Measurements from ENCODE around the gene URM1. TPM values are rescaled to one million over a fixed set of nuclear protein-coding genes. Genes with fewer than 3 reads are reported as not detected.

The URM1 gene
- total and polyA plus RNA-seq, 9 donors = 48.3 to 82.2 (median 68.0) TPM

GRCh38 chr9:128383007-128383753, 12.0 kb downstream of the URM1 start:
- peak; percentile 70 for DNase-seq
- Histone ChIP-seq H3K9me3 (replicated peaks; ENCODE audit: control insufficient read depth, low read depth, low read length) (no peaks in the 10 kb centered on the region), H3K27me3 (ENCODE audit: control insufficient read depth, insufficient read depth, low read length) (no peaks in the 10 kb centered on the region), H3K27ac (ENCODE audit: low read length) (peak overlapping the region; percentile 85), H3K4me1 (ENCODE audit: control insufficient read depth, insufficient read depth, low read length) (peaks cover 34% of the 10 kb centered on the region), H3K4me3 (ENCODE audit: low read length) (no peak overlapping the region), H3K36me3 (ENCODE audit: control insufficient read depth, insufficient read depth, low read length) (peaks cover 56% of the 10 kb centered on the region)
- WGBS (ENCODE audit: insufficient coverage) = 53% methylated on average over 7 of the region's 9 CpGs

GRCh38 chr9:128383791-128384190, 12.6 kb downstream of the URM1 start:
- Histone ChIP-seq H3K27me3 (ENCODE audit: control insufficient read depth, insufficient read depth, low read length) (no peaks in the 10 kb centered on the region), H3K4me3 (ENCODE audit: low read length) (no peak overlapping the region), H3K36me3 (ENCODE audit: control insufficient read depth, insufficient read depth, low read length) (peaks cover 57% of the 10 kb centered on the region), H3K4me1 (ENCODE audit: control insufficient read depth, insufficient read depth, low read length) (peaks cover 34% of the 10 kb centered on the region), H3K27ac (ENCODE audit: low read length) (peak overlapping the region; percentile 85), H3K9me3 (replicated peaks; ENCODE audit: control insufficient read depth, low read depth, low read length) (no peaks in the 10 kb centered on the region)
- DNase-seq = peak; percentile 76
- 65% methylated on average over 4 of the region's 8 CpGs for WGBS (ENCODE audit: insufficient coverage)

DNA sequence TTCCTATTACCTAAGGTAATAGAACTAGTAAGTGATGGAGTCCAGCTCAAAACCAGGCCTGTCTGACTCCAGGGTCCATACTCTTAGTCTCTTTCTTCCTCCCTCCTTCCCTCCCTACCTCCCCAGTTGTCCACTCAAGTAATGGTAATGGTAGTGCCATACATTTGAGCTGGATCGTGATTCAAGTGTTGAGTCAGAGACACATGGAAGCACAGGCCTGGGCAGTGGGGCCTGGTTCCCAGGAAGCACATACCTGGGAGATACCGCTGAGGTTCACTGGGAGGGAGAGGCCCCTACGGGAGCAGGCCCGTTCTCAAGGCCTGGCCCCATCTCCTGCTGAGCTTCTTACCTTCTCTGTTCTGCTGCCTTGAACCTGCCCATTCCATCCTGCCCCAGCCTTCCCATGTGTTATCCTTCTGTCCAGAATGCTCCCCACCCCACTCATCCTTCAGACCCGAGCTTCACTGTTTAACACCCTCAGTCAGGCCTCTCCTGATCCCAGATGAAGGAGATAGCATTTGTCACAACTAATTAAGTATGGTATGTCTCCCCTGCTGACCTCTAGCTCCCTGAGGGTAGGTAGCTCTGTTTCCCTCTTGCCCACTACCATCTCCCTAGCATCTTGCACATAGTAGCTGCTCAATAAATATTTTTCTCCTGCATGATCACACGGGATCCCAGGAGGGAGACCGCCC, 13.8 kb downstream of the URM1 start:
- WGBS (ENCODE audit: insufficient coverage) = 70% methylated on average over 2 of the region's 7 CpGs
- H3K27me3 ChIP-seq (ENCODE audit: control insufficient read depth, insufficient read depth, low read length) = no peaks in the 10 kb centered on the region
- no peak overlapping the region for H3K4me3 ChIP-seq (ENCODE audit: low read length)
- peaks cover 38% of the 10 kb centered on the region for H3K4me1 ChIP-seq (ENCODE audit: control insufficient read depth, insufficient read depth, low read length)
- H3K36me3 ChIP-seq (ENCODE audit: control insufficient read depth, insufficient read depth, low read length) = peaks cover 62% of the 10 kb centered on the region
- no peak overlapping the region for H3K27ac ChIP-seq (ENCODE audit: low read length)
- DNase-seq = no peak
- H3K9me3 ChIP-seq (replicated peaks; ENCODE audit: control insufficient read depth, low read depth, low read length) = no peaks in the 10 kb centered on the region

DNA sequence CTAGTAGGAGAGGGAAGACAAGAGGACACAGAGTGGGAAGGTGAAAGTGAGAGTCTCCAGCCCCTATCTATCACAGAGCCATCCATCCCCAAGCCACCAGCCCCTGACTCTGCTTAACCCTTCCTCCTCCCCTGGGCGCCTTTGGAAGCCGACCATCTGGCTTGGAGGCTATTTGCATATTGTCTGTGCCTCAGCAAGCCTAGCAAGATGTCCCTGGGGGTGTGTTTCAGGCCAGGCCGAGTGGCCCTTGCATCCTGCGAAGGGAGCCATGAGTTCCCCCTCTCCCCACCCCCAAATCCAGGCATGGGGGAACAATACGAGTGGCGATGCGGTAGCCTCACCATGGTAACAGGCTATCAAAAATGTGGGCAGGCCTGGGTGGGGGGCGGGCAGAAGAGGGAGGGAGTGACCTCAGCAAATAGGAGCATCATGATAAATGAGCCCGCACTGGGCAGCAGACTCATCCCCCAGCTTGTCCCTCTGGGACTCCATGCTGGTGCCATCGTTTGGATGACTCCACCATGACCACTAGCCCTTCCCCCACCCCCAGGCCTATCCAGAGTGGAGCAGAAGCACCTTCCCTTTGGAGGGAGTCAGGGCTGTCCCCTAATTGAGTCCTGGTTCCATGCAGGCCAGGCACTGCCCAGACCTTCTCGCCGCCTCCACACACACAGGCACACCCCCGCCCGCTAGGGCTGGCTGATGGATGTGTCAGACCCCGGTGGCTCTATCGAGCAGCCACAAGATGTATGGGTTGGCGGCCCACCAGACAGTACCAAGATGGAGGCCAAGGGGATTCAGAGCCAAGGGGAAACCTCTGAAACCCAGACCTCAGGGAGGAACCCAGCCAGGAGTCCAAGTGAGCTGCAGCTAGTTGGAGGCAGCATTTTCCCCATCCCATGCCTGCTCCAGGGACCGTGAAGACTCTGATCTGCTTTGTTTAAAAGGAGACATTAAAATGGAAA, 14.6 kb downstream of the URM1 start:
- WGBS (ENCODE audit: insufficient coverage) = 67% methylated on average over 6 of the region's 18 CpGs
- Histone ChIP-seq H3K36me3 (ENCODE audit: control insufficient read depth, insufficient read depth, low read length) (peaks cover 61% of the 10 kb centered on the region), H3K27me3 (ENCODE audit: control insufficient read depth, insufficient read depth, low read length) (peaks cover 3% of the 10 kb centered on the region), H3K27ac (ENCODE audit: low read length) (no peak overlapping the region), H3K4me3 (ENCODE audit: low read length) (no peak overlapping the region), H3K9me3 (replicated peaks; ENCODE audit: control insufficient read depth, low read depth, low read length) (no peaks in the 10 kb centered on the region), H3K4me1 (ENCODE audit: control insufficient read depth, insufficient read depth, low read length) (peaks cover 41% of the 10 kb centered on the region)
- DNase-seq = no peak

GRCh38 chr9:128388150-128388549, 17.0 kb downstream of the URM1 start:
- Histone ChIP-seq H3K27ac (ENCODE audit: low read length) (no peak overlapping the region), H3K4me1 (ENCODE audit: control insufficient read depth, insufficient read depth, low read length) (peaks cover 26% of the 10 kb centered on the region), H3K4me3 (ENCODE audit: low read length) (no peak overlapping the region), H3K9me3 (replicated peaks; ENCODE audit: control insufficient read depth, low read depth, low read length) (no peaks in the 10 kb centered on the region), H3K27me3 (ENCODE audit: control insufficient read depth, insufficient read depth, low read length) (peaks cover 22% of the 10 kb centered on the region), H3K36me3 (ENCODE audit: control insufficient read depth, insufficient read depth, low read length) (peaks cover 65% of the 10 kb centered on the region)
- 93% methylated on average over 6 of the region's 10 CpGs for WGBS (ENCODE audit: insufficient coverage)
- DNase-seq = no peak

DNA sequence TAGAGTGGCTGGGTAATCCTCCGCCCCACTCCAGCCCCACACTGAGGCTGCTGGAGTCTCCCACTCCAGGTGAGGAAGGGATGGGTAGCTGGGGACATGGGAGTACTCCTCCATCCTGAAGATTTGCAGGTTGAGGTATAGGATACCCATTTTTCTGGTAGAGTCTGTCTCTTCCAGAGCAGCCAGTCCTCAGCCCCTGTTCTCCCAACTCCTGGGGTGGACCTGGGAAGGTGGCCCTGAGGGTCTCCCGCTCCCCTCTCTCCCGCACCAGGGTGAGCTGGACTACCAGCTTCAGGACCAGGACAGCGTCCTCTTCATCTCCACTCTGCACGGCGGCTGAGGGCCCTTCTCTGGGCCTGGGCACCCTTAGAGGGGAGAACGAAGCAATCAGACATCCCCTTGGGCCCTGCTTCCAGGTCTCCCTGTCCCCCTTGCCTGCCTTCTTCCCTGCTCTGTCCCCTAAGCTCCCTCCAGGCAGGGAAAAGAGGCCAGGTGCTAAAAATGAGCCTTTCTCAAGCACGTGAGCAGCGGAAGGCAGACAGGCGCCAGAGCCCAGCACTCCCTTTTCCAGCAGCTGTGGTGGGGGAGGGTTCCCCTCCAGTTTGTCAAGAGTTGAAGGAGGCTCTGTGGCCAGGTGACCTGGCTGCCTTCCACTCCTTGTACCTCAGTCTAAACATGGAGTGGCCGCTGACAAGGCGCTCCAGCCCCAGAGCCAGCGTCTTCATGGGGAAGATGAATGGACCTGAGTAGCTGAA, 18.4 kb downstream of the URM1 start:
- H3K36me3 ChIP-seq (ENCODE audit: control insufficient read depth, insufficient read depth, low read length) = peaks cover 57% of the 10 kb centered on the region
- H3K27me3 ChIP-seq (ENCODE audit: control insufficient read depth, insufficient read depth, low read length) = peaks cover 35% of the 10 kb centered on the region
- DNase-seq = peak; percentile 49
- no peaks in the 10 kb centered on the region for H3K9me3 ChIP-seq (replicated peaks; ENCODE audit: control insufficient read depth, low read depth, low read length)
- 77% methylated on average over 3 of the region's 13 CpGs for WGBS (ENCODE audit: insufficient coverage)
- H3K4me3 ChIP-seq (ENCODE audit: low read length) = no peak overlapping the region
- H3K4me1 ChIP-seq (ENCODE audit: control insufficient read depth, insufficient read depth, low read length) = peaks cover 11% of the 10 kb centered on the region
- H3K27ac ChIP-seq (ENCODE audit: low read length) = peak overlapping the region; percentile 43

DNA sequence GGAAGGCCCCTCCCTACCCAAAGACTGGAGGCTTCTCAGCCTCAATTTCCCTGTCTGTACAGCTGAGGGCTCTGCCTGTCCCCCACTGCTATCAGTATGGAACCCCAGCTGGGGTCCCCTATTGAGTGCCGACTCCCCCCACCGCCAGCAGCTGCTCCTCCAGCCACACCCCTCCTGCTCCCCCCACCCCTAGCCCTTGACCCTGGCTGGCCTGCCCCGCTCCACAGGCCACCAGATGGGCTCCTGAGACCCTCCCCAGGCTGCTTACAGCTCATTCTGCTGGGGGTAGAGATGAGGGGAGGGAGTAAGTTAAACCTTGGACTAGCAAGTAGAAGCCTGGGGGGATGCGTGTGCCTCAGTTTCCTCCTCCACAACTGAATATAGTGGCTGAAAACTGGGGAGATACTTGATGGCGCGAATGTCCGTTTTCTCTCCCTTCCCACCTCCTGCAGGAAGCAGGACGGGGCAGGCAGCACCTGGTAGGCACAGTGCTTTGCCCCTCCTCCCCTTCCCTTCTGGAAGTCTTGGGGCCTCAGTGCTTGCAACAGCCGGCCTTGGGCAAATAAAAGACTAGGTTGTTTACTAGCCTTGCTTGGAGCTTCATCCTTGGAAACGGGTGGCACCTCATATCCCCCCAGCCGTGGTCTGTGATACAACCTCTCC, 19.1 kb downstream of the URM1 start:
- Histone ChIP-seq H3K27me3 (ENCODE audit: control insufficient read depth, insufficient read depth, low read length) (peaks cover 40% of the 10 kb centered on the region), H3K4me3 (ENCODE audit: low read length) (no peak overlapping the region), H3K27ac (ENCODE audit: low read length) (no peak overlapping the region), H3K36me3 (ENCODE audit: control insufficient read depth, insufficient read depth, low read length) (peaks cover 52% of the 10 kb centered on the region), H3K4me1 (ENCODE audit: control insufficient read depth, insufficient read depth, low read length) (peaks cover 8% of the 10 kb centered on the region), H3K9me3 (replicated peaks; ENCODE audit: control insufficient read depth, low read depth, low read length) (no peaks in the 10 kb centered on the region)
- WGBS (ENCODE audit: insufficient coverage) = 82% methylated on average over 4 of the region's 11 CpGs
- no peak for DNase-seq

DNA sequence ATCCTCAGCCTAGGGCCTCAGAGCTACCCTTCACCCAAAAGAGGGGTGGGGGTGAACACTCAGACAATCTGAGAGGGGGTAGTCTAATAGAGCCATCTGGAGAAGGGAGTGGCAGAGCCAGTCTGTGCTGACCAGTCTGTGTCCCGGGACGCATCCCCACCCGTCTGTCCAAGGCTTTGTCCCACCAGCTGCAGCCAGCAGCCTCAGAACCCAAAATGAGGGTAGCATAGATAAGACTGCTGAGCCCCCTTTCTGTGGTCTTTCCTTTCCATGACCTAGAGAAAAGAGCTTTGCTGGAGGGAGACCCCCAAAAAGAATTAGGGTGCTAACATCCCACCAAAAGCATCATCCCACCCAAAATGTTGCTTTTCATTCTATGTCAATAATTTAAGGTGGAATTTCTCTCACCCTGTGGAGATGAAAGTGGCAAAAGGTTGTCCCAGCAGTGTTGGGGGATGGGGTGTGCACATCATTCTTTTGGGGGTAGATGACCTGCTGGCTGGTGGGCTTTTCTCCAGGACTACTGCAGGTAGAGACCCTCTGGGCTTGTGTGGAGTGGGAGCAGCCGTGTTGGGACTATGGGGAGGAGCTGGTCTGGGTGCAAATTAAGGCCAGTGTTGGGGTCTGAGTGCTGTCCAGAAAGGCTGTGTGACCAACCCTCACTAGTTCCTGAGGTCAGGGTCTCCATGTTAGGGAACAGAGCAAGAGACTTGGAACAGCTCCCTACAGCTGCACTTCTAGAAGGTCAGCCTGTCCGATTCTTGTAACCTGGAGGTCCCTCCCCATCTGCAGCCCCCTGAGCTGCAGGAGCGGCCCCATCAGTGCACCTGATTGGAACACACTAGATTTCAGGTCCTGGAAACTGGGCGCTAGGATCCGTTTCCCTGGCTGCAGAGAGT, 19.9 kb downstream of the URM1 start:
- no peak overlapping the region for H3K27ac ChIP-seq (ENCODE audit: low read length)
- H3K27me3 ChIP-seq (ENCODE audit: control insufficient read depth, insufficient read depth, low read length) = peaks cover 44% of the 10 kb centered on the region
- peaks cover 44% of the 10 kb centered on the region for H3K36me3 ChIP-seq (ENCODE audit: control insufficient read depth, insufficient read depth, low read length)
- H3K4me3 ChIP-seq (ENCODE audit: low read length) = no peak overlapping the region
- H3K9me3 ChIP-seq (replicated peaks; ENCODE audit: control insufficient read depth, low read depth, low read length) = no peaks in the 10 kb centered on the region
- no peak for DNase-seq
- peaks cover 8% of the 10 kb centered on the region for H3K4me1 ChIP-seq (ENCODE audit: control insufficient read depth, insufficient read depth, low read length)
- 68% methylated on average over 2 of the region's 8 CpGs for WGBS (ENCODE audit: insufficient coverage)

Data from muscle of leg (tissue), 11 donors.